HTR-8/SVneo (cell line): ENCODE data around the gene ACSS3.

ENCODE experiments used
- DNase-seq: peaks from one replicate; pipeline ENCODE4 v3.0.0; 2011; ENCODE audit warnings: low spot score, mixed read lengths; ENCODE audit not compliant: insufficient read length
- FAIRE-seq: peaks from 2 replicates; lab custom pipeline; 2011; peaks lifted over from hg19 to GRCh38; lab: Jason Lieb, UNC

ACSS3 gene

GRCh38 chr12:81211306-81211705 lies 133.4 kb downstream of the ACSS3 start:
- FAIRE-seq = no peak
- no peak for DNase-seq

GRCh38 chr12:81212996-81213696 lies 135.3 kb downstream of the ACSS3 start:
- no peak for DNase-seq
- FAIRE-seq = no peak

GRCh38 chr12:81216739-81217138 lies 138.9 kb downstream of the ACSS3 start:
- DNase-seq = no peak
- FAIRE-seq = no peak

- DNase-seq (no peak), FAIRE-seq (no peak)
Measured at GRCh38 chr12:81221681-81222080, 143.8 kb downstream of the ACSS3 start.

- FAIRE-seq = no peak
- no peak for DNase-seq
Measured at GRCh38 chr12:81222846-81223592, 145.1 kb downstream of the ACSS3 start.

- FAIRE-seq (no peak), DNase-seq (no peak)
Measured at GRCh38 chr12:81224626-81225025, 146.7 kb downstream of the ACSS3 start.

GRCh38 chr12:81229759-81230158 lies 151.9 kb downstream of the ACSS3 start:
- DNase-seq (no peak), FAIRE-seq (no peak)

GRCh38 chr12:81231574-81232368 lies 153.9 kb downstream of the ACSS3 start:
- DNase-seq = no peak
- no peak for FAIRE-seq

GRCh38 chr12:81245458-81245857 lies 167.6 kb downstream of the ACSS3 start:
- FAIRE-seq = no peak
- no peak for DNase-seq

GRCh38 chr12:81245907-81246570 lies 168.2 kb downstream of the ACSS3 start:
- no peak for DNase-seq

GRCh38 chr12:81249976-81250375 lies 172.1 kb downstream of the ACSS3 start:
- FAIRE-seq (no peak), DNase-seq (no peak)

More at GRCh38 chr12:81245907-81246570, 168.2 kb downstream of the ACSS3 start:
- FAIRE-seq = peak; percentile 31

- no peak for DNase-seq
- no peak for FAIRE-seq
Measured at GRCh38 chr12:81252228-81252627, 174.3 kb downstream of the ACSS3 start.

- FAIRE-seq = no peak
- no peak for DNase-seq
Measured at GRCh38 chr12:81253360-81253759, 175.5 kb downstream of the ACSS3 start.

- FAIRE-seq (no peak), DNase-seq (no peak)
Measured at GRCh38 chr12:81255456-81255855, 177.6 kb downstream of the ACSS3 start.

- FAIRE-seq = no peak
- no peak for DNase-seq
Measured at GRCh38 chr12:81255947-81256346, 178.1 kb downstream of the ACSS3 start.

GRCh38 chr12:81257947-81258551 lies 180.2 kb downstream of the ACSS3 start:
- FAIRE-seq = no peak
- peak; percentile 7 for DNase-seq

GRCh38 chr12:81259360-81259759 lies 181.5 kb downstream of the ACSS3 start:
- no peak for DNase-seq
- FAIRE-seq = no peak

- DNase-seq (no peak), FAIRE-seq (no peak)
Measured at GRCh38 chr12:81261508-81262207, 183.8 kb downstream of the ACSS3 start.

GRCh38 chr12:81263072-81263471 lies 185.2 kb downstream of the ACSS3 start:
- FAIRE-seq (no peak), DNase-seq (no peak)
